ENCODE measurements around the gene PROSER2.

DNA sequence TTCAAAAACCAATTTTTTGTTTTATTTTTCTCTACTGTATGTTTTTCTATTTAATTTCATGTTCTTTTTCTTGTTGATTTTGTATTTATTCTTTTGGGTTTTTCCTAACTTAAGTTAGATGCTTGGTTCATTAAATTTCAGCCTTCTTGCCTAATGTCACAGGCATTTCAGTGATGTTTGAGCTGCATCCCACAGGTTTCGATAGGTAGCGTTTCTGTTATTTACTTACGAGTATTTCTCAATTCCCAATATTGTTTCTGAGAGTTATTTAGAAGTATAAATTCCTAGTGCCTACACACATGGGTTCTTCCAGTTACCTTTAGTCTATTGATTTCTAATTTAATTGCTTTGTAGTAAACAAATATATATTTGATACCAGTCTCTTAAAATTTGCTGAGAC is 18.2 kb downstream of the PROSER2 start:
- TF ChIP-seq EZH2phosphoT487 (IDR thresholded peaks at IDR 0.05; ENCODE audit: insufficient read depth, low read depth) (no peak), EZH2 (IDR thresholded peaks at IDR 0.05; ENCODE audit: insufficient read depth, poor library complexity, severe bottlenecking) (no peak)

Data from GM23248 (cell line).